Stimulated activated naive B cell treated with anti-CD40 and anti-IgM and Interleukin-4, amounts not matched to agents 10 μg/mL and 1 μg/mL and 100 μg/mL, for 72 hours (primary cell): ENCODE measurements around the gene UPP1.
A peak's percentile ranks its signal among the peaks of the same experiment; 100 is the strongest.

ENCODE experiments used
- ATAC-seq, 2 donors: fragments of 150-1000 bp; cut with Tn5 transposase; replicated peaks; 2 replicates each; pipeline ENCODE4 v1.10.0; 2021; ENCODE audit warnings: moderate library complexity in 1 of 2
- DNase-seq: peaks from one replicate; pipeline ENCODE4 v3.0.0; 2021
- H3K27ac Mint-ChIP-seq: one replicate; pipeline ENCODE4 v1.8.0; 2022; ENCODE audit warnings: mild to moderate bottlenecking, mixed read lengths
- H3K27me3 Mint-ChIP-seq, 2 donors: one replicate each; pipeline ENCODE4 v1.8.0; 2022; ENCODE audit warnings: mixed read lengths in 2 of 2
- H3K36me3 Mint-ChIP-seq, 2 donors: one replicate each; pipeline ENCODE4 v1.8.0; 2022; ENCODE audit warnings: mixed read lengths in 2 of 2, mild to moderate bottlenecking in 1 of 2
- H3K4me1 Mint-ChIP-seq, 2 donors: one replicate each; pipeline ENCODE4 v1.8.0; 2022; ENCODE audit warnings: mixed read lengths in 2 of 2, mild to moderate bottlenecking in 1 of 2
- H3K4me3 Mint-ChIP-seq, 2 donors: one replicate each; pipeline ENCODE4 v1.8.0; 2022; ENCODE audit warnings: mild to moderate bottlenecking in 2 of 2, mixed read lengths in 2 of 2, moderate library complexity in 1 of 2
- H3K9me3 Mint-ChIP-seq, 2 donors: one replicate each; pipeline ENCODE4 v1.8.0; 2022; ENCODE audit warnings: mixed read lengths in 2 of 2, mild to moderate bottlenecking in 1 of 2

Gene UPP1

DNA sequence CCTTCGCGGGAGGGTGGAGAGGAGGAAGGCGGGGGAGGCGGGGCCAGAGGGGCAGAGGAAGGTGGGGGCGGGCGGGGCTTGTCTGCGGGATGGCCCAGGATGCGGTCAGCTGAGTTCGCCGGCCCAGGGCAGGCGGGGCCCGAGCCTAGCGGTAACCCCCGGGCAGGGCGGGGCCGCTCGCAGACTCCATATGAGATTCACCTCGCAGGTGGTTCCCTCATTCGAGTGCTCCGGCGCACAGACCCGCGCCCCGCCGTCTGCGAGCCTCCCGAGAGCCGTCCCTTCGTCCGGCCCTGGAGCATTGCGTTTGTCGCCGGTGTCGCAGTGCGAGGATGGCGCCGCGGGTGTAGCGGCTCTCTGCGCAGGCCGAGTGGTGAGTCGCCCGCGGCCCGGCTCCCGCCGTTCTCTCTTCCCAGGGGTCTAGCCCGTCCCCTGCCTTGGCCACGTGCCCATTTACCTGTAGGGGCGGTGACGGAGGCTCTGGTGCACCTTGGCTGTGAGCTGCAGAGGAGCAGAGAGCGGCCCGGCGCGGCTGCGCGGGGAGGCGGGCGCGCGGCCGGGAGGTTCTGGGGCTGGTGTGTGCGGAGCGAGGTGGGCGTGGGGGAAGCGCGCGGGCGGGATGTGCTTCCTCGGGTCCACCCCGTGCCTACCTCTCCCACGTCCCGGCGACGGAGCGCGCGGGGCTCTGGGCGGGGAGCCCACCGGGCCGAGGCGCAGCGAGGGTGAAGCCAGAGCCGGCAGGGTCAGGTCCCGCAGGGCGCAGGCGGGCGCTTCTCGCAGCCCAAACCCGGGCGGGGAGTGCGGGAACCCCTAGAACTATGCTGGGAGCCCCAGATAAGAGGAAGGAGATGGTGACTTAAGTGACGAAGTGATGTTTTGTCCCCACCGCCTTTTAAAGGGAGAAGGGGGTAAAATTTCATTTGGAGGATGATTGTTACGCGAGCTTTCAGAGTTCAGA is at the start of gene UPP1:
Gene UPP1, plus strand, starts transcription at position 220 of the 958 bp plus-strand sequence. CDS start 5,519 bp downstream, outside the sequence.
- Mint-ChIP-seq H3K4me3 (peak within 1 kb of the TSS; percentile 83 to 92), H3K27me3 (peaks cover 4 to 13% of the 10 kb centered on the region in 2 donors), H3K4me1 (peaks cover 30 to 58% of the 10 kb centered on the region in 2 donors), H3K36me3 (peaks cover 12 to 14% of the 10 kb centered on the region in 2 donors), H3K27ac (peak within 1 kb of the TSS; percentile 94), H3K9me3 (no peaks in the 10 kb centered on the region)
- peak; percentile 85 for DNase-seq
- peak; percentile 73 to 75 for ATAC-seq

DNA sequence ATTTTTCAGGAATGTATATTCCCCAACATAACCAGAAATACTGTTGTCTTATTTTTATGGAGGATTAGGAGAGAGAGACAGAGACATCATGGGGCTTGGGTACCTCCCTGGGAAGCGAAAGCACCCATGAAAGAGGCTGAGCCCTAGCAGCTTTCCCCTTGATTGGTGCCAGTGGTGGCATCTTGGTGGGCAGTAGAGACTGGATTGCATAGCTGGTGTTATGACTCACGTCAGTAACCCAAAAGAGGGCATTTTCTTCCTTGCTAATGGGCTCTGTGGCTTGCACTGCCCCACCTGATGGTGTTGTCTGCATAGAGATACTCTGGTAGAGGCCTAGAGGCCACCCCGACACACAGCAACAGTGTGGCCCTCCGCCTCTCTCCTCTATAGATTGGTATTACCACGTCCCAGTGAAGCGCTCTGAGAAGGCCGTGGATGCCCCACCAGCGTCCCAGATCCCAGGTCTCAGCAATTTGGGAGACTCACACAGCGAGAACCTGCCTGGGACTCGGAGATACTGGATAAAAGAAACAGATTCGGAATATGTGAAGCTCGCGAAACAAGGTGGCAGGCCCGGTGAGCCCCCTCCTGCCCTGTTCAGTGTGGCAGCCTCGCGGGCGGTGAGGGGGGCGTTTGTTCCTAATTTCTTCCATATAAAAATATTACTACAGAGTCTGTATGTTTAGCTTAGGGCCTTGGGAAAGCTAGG is 48.0 kb upstream of the UPP1 start:
- no peaks in the 10 kb centered on the region for H3K36me3 Mint-ChIP-seq
- H3K4me3 Mint-ChIP-seq: no peak overlapping the region
- DNase-seq: no peak
- no peak for ATAC-seq
- H3K27me3 Mint-ChIP-seq: peaks cover 27 to 39% of the 10 kb centered on the region in 2 donors
- H3K4me1 Mint-ChIP-seq: peaks cover 0 to 2% of the 10 kb centered on the region in 2 donors
- no peak overlapping the region for H3K27ac Mint-ChIP-seq
- H3K9me3 Mint-ChIP-seq: no peaks in the 10 kb centered on the region

DNA sequence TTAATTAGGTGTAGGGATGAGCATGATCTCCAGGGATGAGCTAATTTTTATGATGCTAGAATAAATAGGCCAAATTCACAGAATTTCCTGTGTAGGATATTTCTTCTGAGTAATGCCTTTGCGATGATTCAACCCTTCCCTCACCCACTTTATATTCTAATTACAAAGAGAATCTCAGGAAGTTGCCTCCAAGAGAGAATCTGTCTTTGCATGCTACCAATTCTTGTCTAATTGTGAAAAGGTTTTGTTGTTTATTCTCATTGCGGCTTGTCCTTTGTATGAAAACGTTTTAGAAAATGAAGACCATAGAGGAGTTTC is 47.5 kb upstream of the UPP1 start:
- peaks cover 22 to 39% of the 10 kb centered on the region in 2 donors for H3K27me3 Mint-ChIP-seq
- H3K4me3 Mint-ChIP-seq: no peak overlapping the region
- ATAC-seq: no peak
- no peaks in the 10 kb centered on the region for H3K36me3 Mint-ChIP-seq
- H3K27ac Mint-ChIP-seq: no peak overlapping the region
- H3K9me3 Mint-ChIP-seq: no peaks in the 10 kb centered on the region
- peaks cover 0 to 4% of the 10 kb centered on the region in 2 donors for H3K4me1 Mint-ChIP-seq
- no peak for DNase-seq

DNA sequence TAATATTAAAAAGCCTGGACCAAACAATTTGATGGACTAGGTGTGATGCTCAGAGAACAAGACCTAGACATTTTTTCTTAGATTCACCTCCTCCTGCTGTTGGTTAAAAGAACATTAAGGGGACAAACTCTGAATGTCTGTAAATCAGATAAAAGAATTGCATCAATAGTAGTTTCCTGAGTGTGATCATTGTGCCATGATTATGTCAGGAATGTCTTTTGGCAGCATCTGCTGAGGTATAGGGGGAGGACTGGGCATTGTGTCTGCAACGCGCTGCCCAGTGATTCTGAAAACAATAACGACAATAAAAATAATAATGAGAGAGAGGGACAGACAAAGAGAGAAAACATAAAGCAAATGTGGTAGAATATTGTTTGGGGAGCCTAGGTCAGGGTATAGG is 46.8 kb upstream of the UPP1 start:
- H3K36me3 Mint-ChIP-seq: no peaks in the 10 kb centered on the region
- peaks cover 16 to 33% of the 10 kb centered on the region in 2 donors for H3K27me3 Mint-ChIP-seq
- peaks cover 0 to 4% of the 10 kb centered on the region in 2 donors for H3K4me1 Mint-ChIP-seq
- ATAC-seq: no peak
- H3K9me3 Mint-ChIP-seq: no peaks in the 10 kb centered on the region
- H3K27ac Mint-ChIP-seq: no peak overlapping the region
- no peak overlapping the region for H3K4me3 Mint-ChIP-seq
- no peak for DNase-seq

DNA sequence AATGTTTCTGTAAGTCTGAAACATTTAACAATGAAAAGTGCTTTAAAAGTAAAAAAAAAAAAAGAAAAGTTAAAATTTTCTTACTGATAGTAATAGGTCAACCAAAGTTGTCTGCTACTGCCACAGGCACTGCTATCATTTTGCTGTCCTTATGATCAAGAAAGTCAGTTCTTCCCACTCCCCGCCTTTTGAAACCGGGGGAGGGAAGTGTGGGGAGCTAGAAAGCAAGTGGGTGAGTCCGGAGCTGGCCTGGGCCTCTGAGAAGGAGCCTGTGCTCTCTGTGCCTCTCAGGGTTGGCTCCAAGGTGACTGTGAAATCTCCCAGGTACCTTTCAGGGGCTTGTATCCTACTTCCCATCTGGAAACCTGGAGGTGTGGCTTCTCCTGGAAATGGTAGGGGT is 46.4 kb upstream of the UPP1 start:
- peaks cover 0 to 4% of the 10 kb centered on the region in 2 donors for H3K4me1 Mint-ChIP-seq

GRCh38 chr7:48045195-48045765 is 43.8 kb upstream of the UPP1 start:
- H3K27ac Mint-ChIP-seq: no peak overlapping the region
- H3K9me3 Mint-ChIP-seq: no peaks in the 10 kb centered on the region
- DNase-seq: no peak
- no peak overlapping the region for H3K4me3 Mint-ChIP-seq
- H3K27me3 Mint-ChIP-seq: peaks cover 14 to 42% of the 10 kb centered on the region in 2 donors
- ATAC-seq: no peak
- H3K36me3 Mint-ChIP-seq: no peaks in the 10 kb centered on the region
- peaks cover 0 to 4% of the 10 kb centered on the region in 2 donors for H3K4me1 Mint-ChIP-seq

More for the DNA sequence above, 46.4 kb upstream of the UPP1 start:
- ATAC-seq: no peak
- Mint-ChIP-seq H3K27me3 (peaks cover 14 to 29% of the 10 kb centered on the region in 2 donors), H3K36me3 (no peaks in the 10 kb centered on the region), H3K9me3 (no peaks in the 10 kb centered on the region), H3K4me3 (no peak overlapping the region), H3K27ac (no peak overlapping the region)
- DNase-seq: no peak

GRCh38 chr7:48046458-48046857 is 42.6 kb upstream of the UPP1 start:
- ATAC-seq (no peak), DNase-seq (no peak)
- Mint-ChIP-seq H3K27ac (no peak overlapping the region), H3K9me3 (no peaks in the 10 kb centered on the region), H3K4me1 (peaks cover 0 to 4% of the 10 kb centered on the region in 2 donors), H3K27me3 (peaks cover 14 to 37% of the 10 kb centered on the region in 2 donors), H3K36me3 (no peaks in the 10 kb centered on the region), H3K4me3 (no peak overlapping the region)

DNA sequence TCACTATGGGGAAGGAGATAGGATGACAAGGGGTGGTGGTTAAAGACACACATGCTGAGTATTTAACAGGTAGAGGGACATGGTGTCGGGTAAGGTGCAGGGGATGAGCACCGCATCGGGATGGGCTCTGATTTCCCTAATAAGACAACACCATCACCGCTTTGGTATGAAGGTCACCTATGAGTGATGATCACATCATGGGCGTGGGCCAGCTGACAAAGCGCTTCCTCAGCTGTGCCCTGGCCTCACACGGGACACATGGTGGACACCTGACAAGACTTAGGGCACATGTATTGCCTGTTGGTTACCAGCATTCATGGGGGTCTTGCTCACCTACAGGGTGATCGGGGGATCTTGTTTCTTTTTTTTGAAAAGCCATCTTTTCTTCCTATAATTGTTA is 41.0 kb upstream of the UPP1 start:
- peaks cover 14 to 37% of the 10 kb centered on the region in 2 donors for H3K27me3 Mint-ChIP-seq
- DNase-seq (no peak), ATAC-seq (no peak)
- no peak overlapping the region for H3K27ac Mint-ChIP-seq
- no peaks in the 10 kb centered on the region for H3K36me3 Mint-ChIP-seq
- no peaks in the 10 kb centered on the region for H3K9me3 Mint-ChIP-seq
- H3K4me3 Mint-ChIP-seq: no peak overlapping the region
- H3K4me1 Mint-ChIP-seq: peaks cover 0 to 4% of the 10 kb centered on the region in 2 donors

DNA sequence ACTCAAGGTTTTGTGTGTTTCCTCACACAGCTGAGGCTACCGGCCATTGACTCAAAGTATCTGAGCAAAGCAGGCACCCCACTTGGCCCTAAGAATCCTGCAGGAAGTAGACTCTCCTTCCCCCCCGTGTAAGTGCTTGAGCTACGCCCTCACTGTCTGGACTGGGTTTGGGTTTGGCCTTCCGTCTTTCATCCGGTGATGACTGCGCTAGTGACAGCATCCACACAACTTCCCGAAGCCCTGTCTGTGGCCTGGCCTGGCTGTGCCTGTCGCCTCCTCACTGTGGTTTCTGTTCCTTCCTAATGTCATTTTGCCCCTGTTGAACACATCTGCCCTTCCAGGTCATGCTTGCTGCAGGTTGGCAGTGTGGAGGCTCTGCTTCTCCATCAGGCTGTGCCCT is 39.2 kb upstream of the UPP1 start:
- no peak overlapping the region for H3K27ac Mint-ChIP-seq
- ATAC-seq: no peak

DNA sequence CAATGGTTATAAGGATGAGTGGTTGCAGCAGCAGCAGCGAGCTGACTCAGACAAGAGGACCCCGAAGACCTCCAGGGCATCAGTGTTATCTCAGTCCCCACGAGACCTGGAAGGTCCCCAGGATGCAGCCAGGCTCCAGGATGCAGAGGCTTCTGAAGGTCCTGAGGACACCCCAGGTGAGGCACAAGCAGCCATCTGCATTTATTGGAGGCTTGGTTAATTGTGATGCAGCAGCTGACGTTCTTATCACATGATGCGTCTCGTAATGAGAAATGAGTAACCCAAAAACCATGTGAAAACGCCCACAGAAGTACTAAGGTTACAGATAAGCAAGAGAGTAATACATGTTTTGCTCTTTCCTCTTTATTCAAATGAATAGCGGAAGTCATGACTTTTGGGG is 36.3 kb upstream of the UPP1 start:
- ATAC-seq: peak; percentile 48 to 52
- no peak overlapping the region for H3K27ac Mint-ChIP-seq
- no peaks in the 10 kb centered on the region for H3K4me1 Mint-ChIP-seq

More for the DNA sequence above, 39.2 kb upstream of the UPP1 start:
- Mint-ChIP-seq H3K4me3 (no peak overlapping the region), H3K36me3 (no peaks in the 10 kb centered on the region), H3K27me3 (peaks cover 13 to 35% of the 10 kb centered on the region in 2 donors), H3K9me3 (no peaks in the 10 kb centered on the region), H3K4me1 (peaks cover 0 to 4% of the 10 kb centered on the region in 2 donors)
- DNase-seq: no peak

GRCh38 chr7:48053736-48054135 is 35.3 kb upstream of the UPP1 start:
- peaks cover 5% of the 10 kb centered on the region in 2 donors for H3K9me3 Mint-ChIP-seq
- peaks cover 6 to 20% of the 10 kb centered on the region in 2 donors for H3K27me3 Mint-ChIP-seq
- no peak overlapping the region for H3K4me3 Mint-ChIP-seq
- no peak for DNase-seq
- H3K27ac Mint-ChIP-seq: no peak overlapping the region
- H3K36me3 Mint-ChIP-seq: peaks cover 3 to 6% of the 10 kb centered on the region in 2 donors
- no peak for ATAC-seq
- no peaks in the 10 kb centered on the region for H3K4me1 Mint-ChIP-seq

More for the DNA sequence above, 36.3 kb upstream of the UPP1 start:
- Mint-ChIP-seq H3K9me3 (peaks cover 3 to 5% of the 10 kb centered on the region in 2 donors), H3K4me3 (no peak overlapping the region), H3K36me3 (peaks cover 3% of the 10 kb centered on the region in 2 donors), H3K27me3 (peaks cover 6 to 27% of the 10 kb centered on the region in 2 donors)
- DNase-seq: no peak

GRCh38 chr7:48058990-48059389 is 30.1 kb upstream of the UPP1 start:
- no peak for DNase-seq
- no peak for ATAC-seq
- H3K27me3 Mint-ChIP-seq: peaks cover 16 to 29% of the 10 kb centered on the region in 2 donors
- peaks cover 3 to 6% of the 10 kb centered on the region in 2 donors for H3K4me1 Mint-ChIP-seq
- no peak overlapping the region for H3K4me3 Mint-ChIP-seq
- H3K27ac Mint-ChIP-seq: no peak overlapping the region
- peaks cover 3 to 9% of the 10 kb centered on the region in 2 donors for H3K36me3 Mint-ChIP-seq
- peaks cover 5 to 7% of the 10 kb centered on the region in 2 donors for H3K9me3 Mint-ChIP-seq

GRCh38 chr7:48059706-48060105 is 29.4 kb upstream of the UPP1 start:
- peaks cover 3 to 9% of the 10 kb centered on the region in 2 donors for H3K36me3 Mint-ChIP-seq

GRCh38 chr7:48063985-48064384 is 25.1 kb upstream of the UPP1 start:
- H3K27me3 Mint-ChIP-seq: peaks cover 32 to 39% of the 10 kb centered on the region in 2 donors
- no peak overlapping the region for H3K4me3 Mint-ChIP-seq
- peaks cover 1 to 4% of the 10 kb centered on the region in 2 donors for H3K4me1 Mint-ChIP-seq
- no peak overlapping the region for H3K27ac Mint-ChIP-seq
- DNase-seq: no peak
- peaks cover 0 to 3% of the 10 kb centered on the region in 2 donors for H3K36me3 Mint-ChIP-seq
- H3K9me3 Mint-ChIP-seq: peaks cover 0 to 2% of the 10 kb centered on the region in 2 donors
- no peak for ATAC-seq

More at GRCh38 chr7:48059706-48060105, 29.4 kb upstream of the UPP1 start:
- Mint-ChIP-seq H3K27me3 (peaks cover 18 to 31% of the 10 kb centered on the region in 2 donors), H3K4me1 (peaks cover 3 to 6% of the 10 kb centered on the region in 2 donors), H3K27ac (no peak overlapping the region), H3K9me3 (peaks cover 5 to 7% of the 10 kb centered on the region in 2 donors), H3K4me3 (no peak overlapping the region)
- ATAC-seq: no peak
- DNase-seq: no peak
